ENCODE measurements around the gene SYNDIG1.

GRCh38 chr20:24575811-24576210 is 106.4 kb downstream of the SYNDIG1 start:
- TF ChIP-seq CTCF (IDR thresholded peaks at IDR 0.05) (no peak), POLR2A (IDR thresholded peaks at IDR 0.05) (no peak)
